A673 (cell line): ENCODE results near the gene P2RX5.

Experiments used
- EZH2 ChIP-seq: fragments of 200-600 bp; sonication (generic); IDR thresholded peaks from 2 replicates; pipeline ENCODE4 v1.6.1; 2017; ENCODE audit warnings: borderline replicate concordance, low read depth, mild to moderate bottlenecking, mixed read lengths, antibody characterized with exemption, low read length; ENCODE audit not compliant: poor library complexity, severe bottlenecking
- TF ChIP-seq, protein P1 (sequence below): fragments of 300-800, 200-600 bp; sonication (generic); conservative IDR thresholded peaks from 2 replicates; pipeline ENCODE4 v1.5.1; 2017; ENCODE audit warnings: low read depth, mild to moderate bottlenecking, antibody characterized with exemption, low read length, moderate library complexity, mixed read lengths

DNA sequence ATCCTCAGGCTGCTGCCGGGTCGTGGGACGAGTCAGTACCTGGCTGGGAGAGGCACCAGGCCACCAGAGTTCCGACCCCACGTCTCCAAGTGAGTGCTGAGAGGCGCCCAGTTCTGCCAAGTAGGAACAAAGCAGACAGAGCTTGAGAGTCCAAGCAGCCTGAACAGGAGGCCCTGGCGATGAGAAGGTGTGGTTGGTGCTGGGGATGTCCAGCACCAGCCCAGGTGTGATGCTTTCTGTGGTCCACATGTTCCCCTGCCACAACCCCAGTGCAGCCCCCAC is 38.4 kb downstream of the P2RX5 start:
- TF ChIP-seq EZH2, result no peak
- TF ChIP-seq, protein P1, sequence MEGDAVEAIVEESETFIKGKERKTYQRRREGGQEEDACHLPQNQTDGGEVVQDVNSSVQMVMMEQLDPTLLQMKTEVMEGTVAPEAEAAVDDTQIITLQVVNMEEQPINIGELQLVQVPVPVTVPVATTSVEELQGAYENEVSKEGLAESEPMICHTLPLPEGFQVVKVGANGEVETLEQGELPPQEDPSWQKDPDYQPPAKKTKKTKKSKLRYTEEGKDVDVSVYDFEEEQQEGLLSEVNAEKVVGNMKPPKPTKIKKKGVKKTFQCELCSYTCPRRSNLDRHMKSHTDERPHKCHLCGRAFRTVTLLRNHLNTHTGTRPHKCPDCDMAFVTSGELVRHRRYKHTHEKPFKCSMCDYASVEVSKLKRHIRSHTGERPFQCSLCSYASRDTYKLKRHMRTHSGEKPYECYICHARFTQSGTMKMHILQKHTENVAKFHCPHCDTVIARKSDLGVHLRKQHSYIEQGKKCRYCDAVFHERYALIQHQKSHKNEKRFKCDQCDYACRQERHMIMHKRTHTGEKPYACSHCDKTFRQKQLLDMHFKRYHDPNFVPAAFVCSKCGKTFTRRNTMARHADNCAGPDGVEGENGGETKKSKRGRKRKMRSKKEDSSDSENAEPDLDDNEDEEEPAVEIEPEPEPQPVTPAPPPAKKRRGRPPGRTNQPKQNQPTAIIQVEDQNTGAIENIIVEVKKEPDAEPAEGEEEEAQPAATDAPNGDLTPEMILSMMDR, result no peak
